Fibroblast of the aortic adventitia (primary cell): ENCODE data around the gene LTBP1. TPM values are rescaled to one million over a fixed set of nuclear protein-coding genes. Genes with fewer than 3 reads are reported as not detected.

Experiments
- DNase-seq: peaks from one replicate; pipeline ENCODE4 v3.0.0-alpha.2; 2010; ENCODE audit warnings: low read depth
- H3K4me3 ChIP-seq: 2 replicates; pipeline ENCODE4 v1.5.1; 2011; ENCODE audit warnings: low read depth, mild to moderate bottlenecking, control low read depth, low read length, moderate library complexity
- total RNA-seq: library from RNA; depleted of rRNA; stranded (reverse); fragments of >200 nt; gene quantifications from 2 replicates; pipeline ENCODE4 v1.2.3, GENCODE V29; 2012; ENCODE audit warnings: low replicate concordance
- TF ChIP-seq, protein P1 (sequence below): IDR thresholded peaks from 2 replicates; pipeline ENCODE4 v1.5.1; 2011; ENCODE audit warnings: mild to moderate bottlenecking, low read length, control low read depth, inconsistent platforms; ENCODE audit not compliant: insufficient read depth

The LTBP1 gene
- total RNA-seq, 1 donor: 947 TPM

DNA sequence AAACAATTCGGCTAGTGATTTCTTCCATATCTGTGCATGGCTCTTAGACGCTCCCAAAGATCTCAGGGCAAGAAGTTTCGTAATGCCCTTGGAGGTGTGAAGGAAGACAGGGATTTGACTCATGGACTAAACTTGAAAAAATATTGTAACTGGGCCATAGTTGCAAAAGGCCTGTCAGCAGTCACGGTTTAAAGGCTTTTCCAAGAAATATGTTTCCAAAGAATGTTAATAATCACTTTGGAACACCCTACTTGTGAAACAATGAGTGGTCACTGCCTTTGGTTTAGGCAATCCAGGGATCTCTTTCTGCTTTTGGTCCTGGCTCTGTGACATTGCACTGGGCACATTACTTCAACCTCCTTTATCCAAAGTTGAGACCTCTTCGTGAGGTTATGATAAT lies 427.2 kb downstream of the LTBP1 start:
- no peak overlapping the region for H3K4me3 ChIP-seq
- TF ChIP-seq, protein P1, sequence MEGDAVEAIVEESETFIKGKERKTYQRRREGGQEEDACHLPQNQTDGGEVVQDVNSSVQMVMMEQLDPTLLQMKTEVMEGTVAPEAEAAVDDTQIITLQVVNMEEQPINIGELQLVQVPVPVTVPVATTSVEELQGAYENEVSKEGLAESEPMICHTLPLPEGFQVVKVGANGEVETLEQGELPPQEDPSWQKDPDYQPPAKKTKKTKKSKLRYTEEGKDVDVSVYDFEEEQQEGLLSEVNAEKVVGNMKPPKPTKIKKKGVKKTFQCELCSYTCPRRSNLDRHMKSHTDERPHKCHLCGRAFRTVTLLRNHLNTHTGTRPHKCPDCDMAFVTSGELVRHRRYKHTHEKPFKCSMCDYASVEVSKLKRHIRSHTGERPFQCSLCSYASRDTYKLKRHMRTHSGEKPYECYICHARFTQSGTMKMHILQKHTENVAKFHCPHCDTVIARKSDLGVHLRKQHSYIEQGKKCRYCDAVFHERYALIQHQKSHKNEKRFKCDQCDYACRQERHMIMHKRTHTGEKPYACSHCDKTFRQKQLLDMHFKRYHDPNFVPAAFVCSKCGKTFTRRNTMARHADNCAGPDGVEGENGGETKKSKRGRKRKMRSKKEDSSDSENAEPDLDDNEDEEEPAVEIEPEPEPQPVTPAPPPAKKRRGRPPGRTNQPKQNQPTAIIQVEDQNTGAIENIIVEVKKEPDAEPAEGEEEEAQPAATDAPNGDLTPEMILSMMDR: no peak
- DNase-seq: peak; percentile 97

DNA sequence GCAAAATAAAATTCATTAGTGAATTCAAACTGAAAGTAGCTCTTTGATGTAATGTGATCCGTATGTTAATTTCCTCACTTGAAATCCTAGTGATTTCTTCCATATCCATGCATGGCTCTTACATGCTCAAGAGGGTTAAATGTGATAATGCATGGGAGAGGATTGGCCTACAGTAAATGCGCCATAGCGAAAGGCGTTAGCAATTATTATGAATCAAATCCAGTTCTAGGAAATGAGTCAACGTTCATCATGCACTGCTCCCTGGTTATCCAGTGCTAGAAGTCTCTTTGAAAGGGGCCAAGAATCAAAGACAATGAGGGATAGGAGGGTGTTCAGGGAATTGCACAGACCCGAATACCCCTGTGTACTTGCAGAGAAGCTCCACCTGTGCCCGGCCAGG lies 428.3 kb downstream of the LTBP1 start:
- TF ChIP-seq, protein P1: no peak
- no peak overlapping the region for H3K4me3 ChIP-seq
- DNase-seq: peak; percentile 91

DNA sequence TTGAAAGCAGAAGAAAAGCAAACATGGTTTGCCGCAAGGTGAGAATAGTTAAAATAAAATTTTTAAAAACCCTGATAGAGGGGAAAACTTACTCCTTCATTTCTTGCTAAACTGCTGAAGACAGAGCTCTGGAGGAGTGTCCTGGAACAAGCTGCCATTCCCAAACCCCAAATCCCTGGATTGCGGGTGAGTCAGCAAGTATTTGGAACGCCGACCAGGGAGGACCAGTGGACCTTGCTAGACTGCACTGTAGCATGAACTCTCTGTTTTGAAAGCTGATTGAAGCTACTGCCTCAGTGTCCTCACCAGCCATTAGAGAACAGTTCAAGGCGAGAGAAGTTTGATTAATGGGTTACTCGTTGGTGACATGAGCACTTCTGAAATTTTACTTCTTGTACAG lies 430.3 kb downstream of the LTBP1 start:
- peak; percentile 86 for DNase-seq
- TF ChIP-seq, protein P1: no peak
- H3K4me3 ChIP-seq: no peak overlapping the region

DNA sequence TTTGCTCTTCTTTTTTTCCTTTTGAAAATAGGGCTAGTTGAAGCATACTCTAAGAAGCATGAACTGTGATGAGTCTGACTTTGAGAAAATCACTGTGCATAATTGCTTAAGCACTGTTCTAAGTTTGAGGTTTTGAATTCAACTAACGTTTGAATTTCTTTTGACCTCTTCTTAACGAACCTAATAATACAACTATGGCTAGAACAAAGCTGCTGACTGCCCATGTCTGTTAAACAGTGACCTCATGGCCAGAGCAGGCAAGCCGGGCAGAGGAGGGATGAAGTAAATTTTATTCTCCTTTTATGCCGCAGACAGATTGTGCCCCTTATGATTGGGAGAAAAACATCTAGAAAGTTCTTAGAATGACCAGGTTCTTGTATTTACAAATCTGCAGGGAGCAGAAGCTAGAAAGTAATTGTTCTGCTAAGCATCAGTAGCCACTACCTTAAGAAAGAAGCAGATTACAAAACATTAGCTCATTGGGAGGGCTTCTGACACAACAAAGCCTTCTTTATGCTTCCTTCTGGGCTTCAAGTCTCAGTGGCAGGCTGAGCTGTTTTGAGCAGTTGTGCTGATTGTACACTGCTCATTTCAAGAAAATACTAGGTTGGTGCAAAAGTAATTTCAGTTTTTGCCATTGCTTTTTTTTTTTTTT lies 431.9 kb downstream of the LTBP1 start:
- DNase-seq: peak; percentile 54
- TF ChIP-seq, protein P1: no peak
- no peak overlapping the region for H3K4me3 ChIP-seq

DNA sequence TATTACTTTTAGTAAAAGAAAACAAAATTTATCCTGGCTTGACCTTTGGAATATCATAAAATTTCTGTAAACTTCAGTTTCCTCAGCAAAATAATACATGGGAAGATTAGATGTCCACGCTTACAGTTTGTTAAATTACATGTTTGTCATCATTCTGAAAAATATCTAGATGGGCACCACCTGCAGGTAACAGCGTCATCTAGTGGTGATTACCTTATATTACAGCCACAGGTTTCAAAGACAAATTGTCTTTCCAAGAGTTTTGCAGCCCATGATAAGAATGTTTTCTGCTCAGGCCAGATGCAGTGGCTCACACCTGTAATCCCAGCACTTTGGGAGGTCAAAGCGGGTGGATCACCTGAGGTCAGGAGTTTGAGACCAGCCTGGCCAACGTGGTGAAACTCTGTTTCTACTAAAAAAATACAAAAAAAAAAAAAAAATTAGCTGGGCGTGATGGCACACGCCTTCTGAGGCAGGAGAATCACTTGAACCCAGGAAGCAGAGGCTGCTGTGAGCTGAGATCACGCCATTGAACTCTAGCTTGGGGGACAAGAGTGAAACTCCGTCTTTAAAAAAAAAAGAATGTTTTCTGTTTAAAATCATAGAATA lies 433.4 kb downstream of the LTBP1 start:
- DNase-seq: peak; percentile 12
- H3K4me3 ChIP-seq: no peak overlapping the region
- TF ChIP-seq, protein P1: peak; percentile 64

DNA sequence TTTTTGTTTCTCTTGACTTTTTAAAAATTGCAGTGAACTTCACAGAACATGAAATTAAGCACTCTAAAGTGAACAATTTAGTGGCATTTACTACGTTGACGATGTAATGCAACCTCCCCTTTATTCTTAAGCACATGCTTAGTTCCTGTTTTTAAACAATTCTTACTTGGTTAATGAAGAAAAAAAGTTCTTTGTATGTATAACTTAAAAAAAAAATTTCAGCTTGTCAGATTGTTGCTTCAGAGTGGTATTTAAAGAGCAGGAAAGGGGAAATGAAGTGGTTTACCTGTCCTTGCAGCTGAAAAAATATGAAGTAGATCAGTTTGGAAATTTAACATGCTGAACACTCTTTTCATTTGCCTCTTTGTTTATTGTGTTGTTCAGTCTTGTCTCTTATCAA lies 434.0 kb downstream of the LTBP1 start:
- TF ChIP-seq, protein P1: no peak
- no peak overlapping the region for H3K4me3 ChIP-seq
- no peak for DNase-seq
